SK-N-SH (cell line): ENCODE results near the gene TRA2A. TPM values are rescaled to one million over a fixed set of nuclear protein-coding genes. Genes with fewer than 3 reads are reported as not detected.
"Not testable (repeated sequence)": the region's sequence is repeated elsewhere in the genome, so short reads cannot be mapped to it uniquely, and the experiment has no call there.

Experiments used
- CTCF ChIA-PET: fragments of 300-600, 350-600 bp; formaldehyde crosslinking; extraction: SDS; loops from one replicate; lab custom pipeline; 2021; lab: Yijun Ruan, JAX
- POLR2A ChIA-PET: fragments of 350-600 bp; sonication (Branson Sonifier 250); formaldehyde crosslinking; extraction: SDS; loops from one replicate; lab custom pipeline; 2020; ENCODE audit warnings: antibody characterized with exemption, inconsistent platforms; lab: Yijun Ruan, JAX
- DNase-seq: peaks from one replicate; pipeline ENCODE4 v3.0.0; 2012
- H2AFZ ChIP-seq: fragments of 200-600 bp; sonication (generic); 2 replicates; pipeline ENCODE4 v1.8.1; 2016; ENCODE audit warnings: antibody characterized with exemption, mild to moderate bottlenecking, low read depth
- H3F3A ChIP-seq: fragments of 200-600 bp; sonication (generic); replicated peaks from 2 replicates; pipeline ENCODE3; 2016; ENCODE audit warnings: antibody characterized with exemption, mild to moderate bottlenecking; ENCODE audit not compliant: insufficient read depth
- H3K27ac ChIP-seq, 2 experiments: fragments of 200-500 bp in 1 of 2; fragments of 200-600 bp in 1 of 2; sonication (Bioruptor generic) in 1 of 2; sonication (generic), shearing (Covaris generic) in 1 of 2; 2 replicates each; pipeline versions ENCODE4 v1.5.1 to v1.6.1; 2014 to 2016; ENCODE audit warnings: low read depth in 2 of 2, inconsistent platforms in 1 of 2, low read length in 1 of 2, mild to moderate bottlenecking in 1 of 2, mixed read lengths in 1 of 2
- H3K27me3 ChIP-seq: fragments of 200-600 bp; sonication (generic), shearing (Covaris generic); 2 replicates; pipeline ENCODE4 v1.6.1; 2016; ENCODE audit warnings: mixed run types; ENCODE audit not compliant: insufficient read depth
- H3K36me3 ChIP-seq, 2 experiments: fragments of 200-500 bp in 1 of 2; fragments of 200-600 bp in 1 of 2; sonication (Bioruptor generic) in 1 of 2; sonication (generic) in 1 of 2; replicated peaks in 1 of 2; 2 replicates each; pipeline versions ENCODE3 to v1.5.1; 2014 to 2016; ENCODE audit warnings: low read length in 1 of 2, mild to moderate bottlenecking in 1 of 2; ENCODE audit not compliant: insufficient read depth in 2 of 2, control insufficient read depth in 1 of 2
- H3K4me1 ChIP-seq, 2 experiments: fragments of 200-500 bp in 1 of 2; fragments of 200-600 bp in 1 of 2; sonication (Bioruptor generic) in 1 of 2; sonication (generic), shearing (Covaris generic) in 1 of 2; 2 replicates each; pipeline versions ENCODE4 v1.5.1 to v1.6.1; 2014 to 2016; ENCODE audit warnings: low read depth in 1 of 2, low read length in 1 of 2, mixed run types in 1 of 2; ENCODE audit not compliant: insufficient read depth in 2 of 2, control insufficient read depth in 1 of 2
- H3K4me2 ChIP-seq: fragments of 200-600 bp; sonication (generic), shearing (Covaris generic); 2 replicates; pipeline ENCODE4 v1.6.1; 2017; ENCODE audit warnings: mixed run types
- H3K4me3 ChIP-seq, 2 experiments: fragments of 200-500 bp in 1 of 2; fragments of 200-600 bp in 1 of 2; sonication (Bioruptor generic) in 1 of 2; sonication (generic), shearing (Covaris generic) in 1 of 2; 2 replicates each; pipeline versions ENCODE4 v1.5.1 to v1.8.1; 2014 to 2016; ENCODE audit warnings: low read depth in 2 of 2, inconsistent platforms in 1 of 2, low read length in 1 of 2, mild to moderate bottlenecking in 1 of 2, mixed read lengths in 1 of 2, moderate library complexity in 1 of 2
- H3K79me2 ChIP-seq: fragments of 200-600 bp; sonication (generic); 2 replicates; pipeline ENCODE4 v1.8.1; 2017; ENCODE audit warnings: mild to moderate bottlenecking; ENCODE audit not compliant: insufficient read depth
- H3K9ac ChIP-seq: fragments of 200-600 bp; sonication (generic); 2 replicates; pipeline ENCODE4 v1.6.1; 2017; ENCODE audit warnings: mixed run types
- H3K9me2 ChIP-seq: fragments of 200-600 bp; sonication (generic); 2 replicates; pipeline ENCODE4 v1.6.1; 2017; ENCODE audit warnings: mixed run types
- H3K9me3 ChIP-seq: fragments of 200-600 bp; sonication (generic); 2 replicates; pipeline ENCODE4 v1.6.1; 2017; ENCODE audit warnings: mixed run types, mild to moderate bottlenecking, moderate library complexity
- H4K20me1 ChIP-seq: fragments of 200-600 bp; sonication (generic); 2 replicates; pipeline ENCODE4 v1.6.1; 2017; ENCODE audit warnings: mild to moderate bottlenecking, mixed run types; ENCODE audit not compliant: insufficient read depth
- CHD2 ChIP-seq: fragments of 150-350 bp; IDR thresholded peaks from 2 replicates; pipeline ENCODE4 v1.6.1; 2018; ENCODE audit warnings: low read length; ENCODE audit not compliant: partially characterized antibody
- EP300 ChIP-seq, 2 experiments: IDR thresholded peaks; 2 replicates each; pipeline versions ENCODE4 v1.4.0 to v1.6.1; 2012; ENCODE audit warnings: borderline replicate concordance in 1 of 2, low read depth in 1 of 2, low read length in 1 of 2
- FOXM1 ChIP-seq: IDR thresholded peaks from 2 replicates; pipeline ENCODE4 v1.4.0; 2012; ENCODE audit warnings: low read depth, mild to moderate bottlenecking
- GATA2 ChIP-seq: sonication (generic); formaldehyde crosslinking; IDR thresholded peaks from 2 replicates; pipeline ENCODE4 v1.5.0; 2020; ENCODE audit warnings: mild to moderate bottlenecking, missing genetic modification reagents
- POLR2AphosphoS5 ChIP-seq: IDR thresholded peaks from 2 replicates; pipeline ENCODE4 v1.6.1; 2012; ENCODE audit warnings: low read depth, low read length
- RXRA ChIP-seq: IDR thresholded peaks from 2 replicates; pipeline ENCODE4 v1.4.0; 2012; ENCODE audit warnings: low read depth, mild to moderate bottlenecking, borderline replicate concordance
- SMC3 ChIP-seq: IDR thresholded peaks from 2 replicates; pipeline ENCODE4 v1.6.1; 2012; ENCODE audit warnings: low read depth, low read length, improper control_type of control experiment
- TAF1 ChIP-seq: IDR thresholded peaks from 2 replicates; pipeline ENCODE4 v1.6.1; 2012; ENCODE audit warnings: low read depth, mild to moderate bottlenecking, low read length, moderate library complexity, borderline replicate concordance
- YY1 ChIP-seq: IDR thresholded peaks from 2 replicates; pipeline ENCODE4 v1.4.0; 2012; ENCODE audit warnings: low read depth, mild to moderate bottlenecking
- WGBS: methylation state at CpG from one replicate; pipeline ENCODE4 v1.1.6; 2017; ENCODE audit warnings: low lambda C conversion rate; 5-methylcytosine and 5-hydroxymethylcytosine counted together
- polyA plus RNA-seq, 3 experiments: library from polyadenylated mRNA; depleted of rRNA; stranded (reverse); fragments of >200 nt; gene quantifications; 2 replicates each; pipeline ENCODE4 v1.2.3, GENCODE V29; 2012
- TF ChIP-seq, protein P1 (sequence below): IDR thresholded peaks from 2 replicates; pipeline ENCODE4 v1.4.0; 2012; ENCODE audit warnings: low read depth
- TF ChIP-seq, protein P2 (sequence below): fragments of 150-350 bp; IDR thresholded peaks from 2 replicates; pipeline ENCODE4 v1.6.1; 2016; ENCODE audit warnings: mild to moderate bottlenecking, low read depth, low read length
- TF ChIP-seq, protein P3 (sequence below): IDR thresholded peaks from 2 replicates; pipeline ENCODE4; 2012
- TF ChIP-seq, protein P4 (sequence below): IDR thresholded peaks from 2 replicates; pipeline ENCODE4 v1.4.0; 2012; ENCODE audit warnings: low read depth, borderline replicate concordance
- TF ChIP-seq, protein P5 (sequence below): fragments of 150-350 bp; IDR thresholded peaks from 2 replicates; pipeline ENCODE4 v1.6.1; 2017; ENCODE audit warnings: antibody characterized with exemption, low read length, low read depth, borderline replicate concordance

The TRA2A gene
- polyA plus RNA-seq, 1 of the 3 experiments (the other 2 are of a cell fraction), result 62.1 TPM

DNA sequence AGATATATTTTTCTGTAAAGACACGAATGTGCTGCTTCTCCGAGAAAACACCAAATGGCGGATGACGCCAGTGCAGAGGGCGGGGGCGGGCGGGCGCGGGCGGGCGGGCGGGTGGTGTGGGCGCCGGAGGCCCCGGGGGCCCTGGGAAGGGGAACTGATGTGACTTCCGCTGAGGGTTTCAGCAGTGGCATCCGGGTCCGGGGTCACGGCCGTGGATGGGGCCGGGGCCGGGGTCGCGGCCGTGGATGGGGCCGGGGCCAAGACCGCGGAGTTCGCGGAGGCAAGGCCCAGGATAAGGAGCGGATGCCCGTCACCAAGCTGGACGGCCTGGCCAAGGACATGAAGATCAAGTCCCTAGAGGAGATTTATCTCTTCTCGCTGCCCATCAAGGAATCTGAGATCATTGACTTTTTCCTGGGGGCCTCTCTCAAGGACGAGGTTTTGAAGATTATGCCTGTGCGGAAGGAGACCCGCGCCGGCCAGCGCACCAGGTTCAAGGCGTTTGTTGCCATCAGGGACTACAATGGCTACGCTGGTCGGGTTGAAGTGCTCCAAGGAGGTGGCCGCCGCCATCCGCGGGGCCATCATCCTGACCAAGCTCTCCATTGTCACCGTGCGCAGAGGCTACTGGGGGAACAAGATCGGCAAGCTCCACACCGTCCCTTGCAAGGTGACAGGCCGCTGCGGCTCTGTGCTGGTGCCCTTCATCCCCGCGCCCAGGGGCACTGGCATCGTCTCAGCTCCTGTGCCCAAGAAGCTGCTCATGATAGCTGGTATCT is 41.2 kb downstream of the TRA2A start (continued):
- TF ChIP-seq RXRA (peak; percentile 13; the same call in 1 of the 2 replicates), YY1 (peak; percentile 78), CHD2 (no peak), GATA2 (CRISPR knock-in tag) (no peak), FOXM1 (0 out of 2 replicates have a peak, but pooled peaks have one; percentile 47), SMC3 (no peak), POLR2AphosphoS5 (peak; percentile 69)
- TF ChIP-seq, protein P1, sequence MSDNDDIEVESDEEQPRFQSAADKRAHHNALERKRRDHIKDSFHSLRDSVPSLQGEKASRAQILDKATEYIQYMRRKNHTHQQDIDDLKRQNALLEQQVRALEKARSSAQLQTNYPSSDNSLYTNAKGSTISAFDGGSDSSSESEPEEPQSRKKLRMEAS, result peak; percentile 76
- TF ChIP-seq, protein P2, sequence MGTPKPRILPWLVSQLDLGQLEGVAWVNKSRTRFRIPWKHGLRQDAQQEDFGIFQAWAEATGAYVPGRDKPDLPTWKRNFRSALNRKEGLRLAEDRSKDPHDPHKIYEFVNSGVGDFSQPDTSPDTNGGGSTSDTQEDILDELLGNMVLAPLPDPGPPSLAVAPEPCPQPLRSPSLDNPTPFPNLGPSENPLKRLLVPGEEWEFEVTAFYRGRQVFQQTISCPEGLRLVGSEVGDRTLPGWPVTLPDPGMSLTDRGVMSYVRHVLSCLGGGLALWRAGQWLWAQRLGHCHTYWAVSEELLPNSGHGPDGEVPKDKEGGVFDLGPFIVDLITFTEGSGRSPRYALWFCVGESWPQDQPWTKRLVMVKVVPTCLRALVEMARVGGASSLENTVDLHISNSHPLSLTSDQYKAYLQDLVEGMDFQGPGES, result no peak
- TF ChIP-seq, protein P3, sequence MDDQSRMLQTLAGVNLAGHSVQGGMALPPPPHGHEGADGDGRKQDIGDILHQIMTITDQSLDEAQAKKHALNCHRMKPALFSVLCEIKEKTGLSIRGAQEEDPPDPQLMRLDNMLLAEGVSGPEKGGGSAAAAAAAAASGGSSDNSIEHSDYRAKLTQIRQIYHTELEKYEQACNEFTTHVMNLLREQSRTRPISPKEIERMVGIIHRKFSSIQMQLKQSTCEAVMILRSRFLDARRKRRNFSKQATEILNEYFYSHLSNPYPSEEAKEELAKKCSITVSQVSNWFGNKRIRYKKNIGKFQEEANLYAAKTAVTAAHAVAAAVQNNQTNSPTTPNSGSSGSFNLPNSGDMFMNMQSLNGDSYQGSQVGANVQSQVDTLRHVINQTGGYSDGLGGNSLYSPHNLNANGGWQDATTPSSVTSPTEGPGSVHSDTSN, result 0 out of 2 replicates have a peak, but pooled peaks have one; percentile 20

DNA sequence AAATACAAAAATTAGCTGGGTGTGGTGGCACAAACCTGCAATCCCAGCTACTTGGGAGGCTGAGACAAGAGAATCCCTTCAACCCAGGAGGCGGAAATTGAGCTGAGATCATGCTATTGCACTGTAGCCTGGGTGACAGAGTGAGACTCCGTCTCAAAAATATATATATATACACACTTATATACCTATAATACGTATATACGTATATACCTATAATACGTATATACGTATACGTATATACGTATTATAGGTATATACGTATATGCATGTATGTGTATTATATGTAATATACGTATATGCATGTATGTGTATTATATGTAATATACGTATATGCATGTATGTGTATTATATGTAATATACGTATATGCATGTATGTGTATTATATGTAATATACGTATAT is 43.1 kb downstream of the TRA2A start:
- H3K36me3 ChIP-seq, H3K4me3 ChIP-seq, H4K20me1 ChIP-seq, H3K4me1 ChIP-seq, H3K27me3 ChIP-seq, DNase-seq, H2AFZ ChIP-seq, H3K9me2 ChIP-seq, H3K9ac ChIP-seq, H3K9me3 ChIP-seq, H3K27ac ChIP-seq, H3K4me2 ChIP-seq: not testable (repeated sequence)
- H3F3A ChIP-seq, result peaks cover 24% of the 10 kb centered on the region
- CTCF ChIA-PET, result interaction anchor here (2.0 kb wide), 1 partner anchor 212 kb away, joined by 4 read pairs; no protein-coding TSS in a partner anchor
- WGBS, result 97% methylated on average over 13 of the region's 13 CpGs
- POLR2A ChIA-PET, result interaction anchor here (0.7 kb wide), 1 partner anchor 20 kb away, joined by 3 read pairs; no protein-coding TSS in a partner anchor
- peaks cover 18% of the 10 kb centered on the region; the same call in 1 of the 2 replicates for H3K79me2 ChIP-seq

DNA sequence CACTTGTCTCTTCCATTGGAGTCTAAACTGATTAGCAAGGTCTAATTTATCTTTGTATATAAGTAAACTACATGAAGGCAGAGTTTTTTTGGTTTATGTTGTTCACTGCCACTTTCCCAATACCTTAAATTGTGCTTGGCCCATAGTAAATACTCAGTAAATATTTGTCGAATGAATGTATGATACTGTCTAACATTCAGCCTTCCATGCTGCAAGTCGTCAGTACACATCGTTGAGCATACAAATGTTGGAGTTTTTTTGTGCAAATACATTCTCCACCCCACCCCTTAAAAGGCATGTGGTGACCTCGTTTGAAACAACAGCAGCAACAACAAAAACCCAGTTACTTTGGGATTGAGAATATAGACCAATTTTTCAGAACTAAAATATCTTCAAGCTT is 44.1 kb downstream of the TRA2A start:
- Histone ChIP-seq H3K9ac (no peak overlapping the region), H3K36me3 (no peaks in the 10 kb centered on the region), H3K4me3 (no peak overlapping the region), H3K27ac (no peak overlapping the region), H3K9me2 (no peaks in the 10 kb centered on the region), H3F3A (peaks cover 16% of the 10 kb centered on the region), H4K20me1 (no peaks in the 10 kb centered on the region), H3K4me2 (no peak overlapping the region), H3K9me3 (no peaks in the 10 kb centered on the region), H3K79me2 (peaks cover 18% of the 10 kb centered on the region; the same call in 1 of the 2 replicates), H2AFZ (no peak overlapping the region), H3K27me3 (no peaks in the 10 kb centered on the region), H3K4me1 (peaks cover 4 to 7% of the 10 kb centered on the region in 2 experiments; a peak in 3 of 4 replicates)
- ChIA-PET CTCF (interaction anchor here (1.6 to 2.0 kb wide), 2 partner anchors 13 to 211 kb away, joined by 4 read pairs; no protein-coding TSS in a partner anchor), POLR2A (no interaction called here)
- WGBS, result 67% methylated on average over 4 of the region's 4 CpGs
- TF ChIP-seq, protein P4, sequence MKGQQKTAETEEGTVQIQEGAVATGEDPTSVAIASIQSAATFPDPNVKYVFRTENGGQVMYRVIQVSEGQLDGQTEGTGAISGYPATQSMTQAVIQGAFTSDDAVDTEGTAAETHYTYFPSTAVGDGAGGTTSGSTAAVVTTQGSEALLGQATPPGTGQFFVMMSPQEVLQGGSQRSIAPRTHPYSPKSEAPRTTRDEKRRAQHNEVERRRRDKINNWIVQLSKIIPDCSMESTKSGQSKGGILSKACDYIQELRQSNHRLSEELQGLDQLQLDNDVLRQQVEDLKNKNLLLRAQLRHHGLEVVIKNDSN, result no peak
- TF ChIP-seq, protein P5, sequence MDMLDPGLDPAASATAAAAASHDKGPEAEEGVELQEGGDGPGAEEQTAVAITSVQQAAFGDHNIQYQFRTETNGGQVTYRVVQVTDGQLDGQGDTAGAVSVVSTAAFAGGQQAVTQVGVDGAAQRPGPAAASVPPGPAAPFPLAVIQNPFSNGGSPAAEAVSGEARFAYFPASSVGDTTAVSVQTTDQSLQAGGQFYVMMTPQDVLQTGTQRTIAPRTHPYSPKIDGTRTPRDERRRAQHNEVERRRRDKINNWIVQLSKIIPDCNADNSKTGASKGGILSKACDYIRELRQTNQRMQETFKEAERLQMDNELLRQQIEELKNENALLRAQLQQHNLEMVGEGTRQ, result no peak
- TF ChIP-seq TAF1 (no peak), EP300 (IDR thresholded peaks at IDR 0.05; ENCODE audit: borderline replicate concordance in 1 of 2, low read depth in 1 of 2, low read length in 1 of 2) (no peak)
- no peak for DNase-seq
